IMR-90 (cell line): ENCODE results near the gene LENG9. TPM values are rescaled to one million over a fixed set of nuclear protein-coding genes. Genes with fewer than 3 reads are reported as not detected.

Experiments
- ATAC-seq: fragments of 200-7000 bp; cut with Tn5 transposase; 2 replicates; pipeline ENCODE4 v1.9.1; 2020; ENCODE audit warnings: low read depth, mild to moderate bottlenecking, moderate library complexity
- BruUV-seq: library from RNA; stranded (reverse); fragments of 400-500 nt; replicated peaks from 2 replicates; lab custom pipeline; 2021; lab: Mats Ljungman, UMichigan
- CTCF ChIA-PET: fragments of 300-600 bp; formaldehyde crosslinking; extraction: SDS; loops from one replicate; lab custom pipeline; 2021; ENCODE audit warnings: antibody characterized with exemption; lab: Yijun Ruan, JAX
- POLR2A ChIA-PET: fragments of 300-600 bp; sonication (Branson Sonifier 250); formaldehyde crosslinking; loops from one replicate; lab custom pipeline; 2022; ENCODE audit warnings: antibody characterized with exemption; ENCODE audit not compliant: unreplicated experiment; lab: Charles Lee
- DNase-seq: peaks from one replicate; pipeline ENCODE4 v3.0.0; 2013
- H2AFZ ChIP-seq: replicated peaks from 2 replicates; pipeline ENCODE3; 2013; ENCODE audit warnings: low read length, mild to moderate bottlenecking; ENCODE audit not compliant: poor library complexity
- H2AK5ac ChIP-seq: 2 replicates; pipeline ENCODE4 v1.6.1; 2013; ENCODE audit warnings: low read depth, low read length, inconsistent platforms
- H2AK9ac ChIP-seq: replicated peaks from 2 replicates; pipeline ENCODE3; 2013; ENCODE audit warnings: mild to moderate bottlenecking, low read depth, low read length, moderate library complexity; ENCODE audit not compliant: poor library complexity
- H2BK120ac ChIP-seq: 2 replicates; pipeline ENCODE4 v1.6.1; 2013; ENCODE audit warnings: low read depth, low read length, inconsistent platforms
- H2BK15ac ChIP-seq: 3 replicates; pipeline ENCODE4 v1.6.1; 2013; ENCODE audit warnings: low read depth, low read length, inconsistent platforms
- H2BK20ac ChIP-seq: 2 replicates; pipeline ENCODE4 v1.6.1; 2013; ENCODE audit warnings: low read depth, mild to moderate bottlenecking, inconsistent platforms, low read length, moderate library complexity
- H2BK5ac ChIP-seq: 2 replicates; pipeline ENCODE4 v1.6.1; 2013; ENCODE audit warnings: mild to moderate bottlenecking, low read depth, low read length, inconsistent platforms; ENCODE audit not compliant: poor library complexity, severe bottlenecking
- H3K14ac ChIP-seq: replicated peaks from 2 replicates; pipeline ENCODE4 v1.6.1; 2013; ENCODE audit warnings: low read depth, low read length, inconsistent platforms
- H3K18ac ChIP-seq: 2 replicates; pipeline ENCODE4 v1.6.1; 2013; ENCODE audit warnings: low read depth, low read length, control low read depth
- H3K23ac ChIP-seq: 2 replicates; pipeline ENCODE4 v1.6.1; 2013; ENCODE audit warnings: low read depth, low read length, inconsistent platforms
- H3K27ac ChIP-seq: 2 replicates; pipeline ENCODE4 v1.5.1; 2013; ENCODE audit warnings: mild to moderate bottlenecking, control low read depth, low read length; ENCODE audit not compliant: insufficient read depth
- H3K27me3 ChIP-seq: 2 replicates; pipeline ENCODE4 v1.6.1; 2013; ENCODE audit warnings: low read length; ENCODE audit not compliant: control insufficient read depth, insufficient read depth
- H3K36me3 ChIP-seq: 2 replicates; pipeline ENCODE4 v1.6.1; 2013; ENCODE audit warnings: low read length, mixed read lengths; ENCODE audit not compliant: control insufficient read depth, insufficient read depth
- H3K4ac ChIP-seq: 2 replicates; pipeline ENCODE4 v1.6.1; 2013; ENCODE audit warnings: low read depth, low read length, inconsistent platforms
- H3K4me1 ChIP-seq: 2 replicates; pipeline ENCODE4 v1.6.1; 2013; ENCODE audit warnings: low read length, mixed read lengths; ENCODE audit not compliant: control insufficient read depth, insufficient read depth
- H3K4me2 ChIP-seq: 2 replicates; pipeline ENCODE4 v1.6.1; 2013; ENCODE audit warnings: low read depth, mild to moderate bottlenecking, control low read depth, low read length, moderate library complexity
- H3K4me3 ChIP-seq: 2 replicates; pipeline ENCODE4 v1.5.1; 2013; ENCODE audit warnings: low read depth, mild to moderate bottlenecking, control low read depth, low read length, moderate library complexity; ENCODE audit not compliant: insufficient read depth
- H3K56ac ChIP-seq: 2 replicates; pipeline ENCODE4 v1.6.1; 2013; ENCODE audit warnings: low read length, inconsistent platforms; ENCODE audit not compliant: insufficient read depth; ENCODE audit errors: extremely low read depth
- H3K79me1 ChIP-seq, 2 experiments: 2 replicates each; pipeline ENCODE4 v1.6.1; 2013; ENCODE audit warnings: low read length in 2 of 2, inconsistent platforms in 1 of 2, low read depth in 1 of 2
- H3K9ac ChIP-seq: 2 replicates; pipeline ENCODE4 v1.6.1; 2013; ENCODE audit warnings: low read depth, low read length, control low read depth
- H3K9me1 ChIP-seq: 2 replicates; pipeline ENCODE4 v1.6.1; 2013; ENCODE audit warnings: low read length, inconsistent platforms; ENCODE audit not compliant: insufficient read depth
- H3K9me3 ChIP-seq: 2 replicates; pipeline ENCODE4 v1.6.1; 2013; ENCODE audit warnings: low read length; ENCODE audit not compliant: control insufficient read depth, insufficient read depth
- H4K20me1 ChIP-seq: 2 replicates; pipeline ENCODE4 v1.6.1; 2013; ENCODE audit warnings: low read length, inconsistent platforms; ENCODE audit not compliant: insufficient read depth
- H4K5ac ChIP-seq: 2 replicates; pipeline ENCODE4 v1.6.1; 2013; ENCODE audit warnings: mild to moderate bottlenecking, low read depth, low read length, control low read depth
- H4K8ac ChIP-seq, 2 experiments: 2 replicates each; pipeline ENCODE4 v1.6.1; 2013; ENCODE audit warnings: low read depth in 2 of 2, low read length in 2 of 2, control low read depth in 1 of 2, inconsistent platforms in 1 of 2
- H4K91ac ChIP-seq: 2 replicates; pipeline ENCODE4 v1.6.1; 2013; ENCODE audit warnings: low read depth, low read length, inconsistent platforms; ENCODE audit not compliant: insufficient read depth
- BHLHE40 ChIP-seq: fragments of 150-350 bp; IDR thresholded peaks from 2 replicates; pipeline ENCODE4 v1.6.1; 2016; ENCODE audit warnings: mild to moderate bottlenecking, low read depth, low read length
- CEBPB ChIP-seq: IDR thresholded peaks from 2 replicates; pipeline ENCODE4 v1.6.1; 2012; ENCODE audit warnings: low read depth, low read length, improper control_type of control experiment
- CTCF ChIP-seq: conservative IDR thresholded peaks from 2 replicates; pipeline ENCODE4 v1.5.1; 2012; ENCODE audit warnings: mild to moderate bottlenecking, low read depth, low read length, improper control_type of control experiment
- ELK1 ChIP-seq: fragments of 150-350 bp; IDR thresholded peaks from 2 replicates; pipeline ENCODE4 v1.6.1; 2016; ENCODE audit warnings: low read depth, mild to moderate bottlenecking, low read length, moderate library complexity, borderline replicate concordance
- MAFK ChIP-seq: IDR thresholded peaks from 2 replicates; pipeline ENCODE4 v1.6.1; 2012; ENCODE audit warnings: low read depth, low read length, improper control_type of control experiment
- MXI1 ChIP-seq: IDR thresholded peaks from 2 replicates; pipeline ENCODE4 v1.6.1; 2012; ENCODE audit warnings: low read depth, mild to moderate bottlenecking, low read length, moderate library complexity, borderline replicate concordance
- POLR2A ChIP-seq: IDR thresholded peaks from 2 replicates; pipeline ENCODE4 v1.6.1; 2012; ENCODE audit warnings: mild to moderate bottlenecking, low read depth, low read length
- RAD21 ChIP-seq: IDR thresholded peaks from 2 replicates; pipeline ENCODE4 v1.6.1; 2012; ENCODE audit warnings: low read length, improper control_type of control experiment
- RCOR1 ChIP-seq: IDR thresholded peaks from 2 replicates; pipeline ENCODE4 v1.6.1; 2012; ENCODE audit warnings: mild to moderate bottlenecking, low read length, improper control_type of control experiment; ENCODE audit not compliant: insufficient replicate concordance
- SMC3 ChIP-seq: fragments of 150-350 bp; IDR thresholded peaks from 2 replicates; pipeline ENCODE4 v1.6.1; 2016; ENCODE audit warnings: low read depth, mild to moderate bottlenecking, antibody characterized with exemption, low read length, moderate library complexity
- USF2 ChIP-seq: fragments of 150-350 bp; IDR thresholded peaks from 2 replicates; pipeline ENCODE4 v1.6.1; 2017; ENCODE audit warnings: mild to moderate bottlenecking, antibody characterized with exemption, low read length, low read depth
- WGBS, 2 experiments: methylation state at CpG; one replicate each; pipeline versions ENCODE4 v1.1.5 to v1.1.7; 2013; ENCODE audit warnings: missing lambda C conversion rate in 2 of 2; ENCODE audit not compliant: insufficient read length in 1 of 2; ENCODE audit errors: extremely low coverage in 2 of 2; 5-methylcytosine and 5-hydroxymethylcytosine counted together
- dilution Hi-C: fragments of 300-500 bp; cut with HindIII; formaldehyde crosslinking; loops from one replicate; pipeline ENCODE4 v1.14.3; 2018; ENCODE audit warnings: low sequenced_read_pairs; ENCODE audit not compliant: unreplicated experiment
- in situ Hi-C: fragments of 300-500 bp; cut with MboI; formaldehyde crosslinking; loops from 3 replicates; pipeline ENCODE4 v1.14.3; 2019; ENCODE audit warnings: low sequenced_read_pairs, inconsistent platforms, mixed read lengths
- intact Hi-C: fragments of 100-400 bp; cut with micrococcal nuclease; formaldehyde crosslinking; loops from 2 replicates; pipeline ENCODE4 v1.10.0; 2022
- polyA plus RNA-seq, 3 experiments: library from polyadenylated mRNA; depleted of rRNA; stranded (reverse); fragments of >200 nt; gene quantifications; 2 replicates each; pipeline ENCODE4 v1.2.3, GENCODE V29; 2012; ENCODE audit warnings: low replicate concordance in 1 of 3
- total RNA-seq: library from RNA; depleted of rRNA; stranded (reverse); fragments of >200 nt; gene quantifications from 2 replicates; pipeline ENCODE4 v1.2.3, GENCODE V29; 2012

LENG9 gene
- total and polyA plus RNA-seq, 2 of the 4 experiments (the other 2 are of a cell fraction) = 0.94 to 1.1 TPM

GRCh38 chr19:54444737-54445136, 18.8 kb downstream of the LENG9 start:
- no peak for DNase-seq
- Histone ChIP-seq H3K27me3 (no peaks in the 10 kb centered on the region), H3K56ac (no peak overlapping the region), H3K79me1 (peaks cover 20 to 25% of the 10 kb centered on the region in 2 experiments), H3K9me3 (no peaks in the 10 kb centered on the region), H2BK20ac (no peak overlapping the region), H2AFZ (no peak overlapping the region), H2BK15ac (no peak overlapping the region), H3K9ac (no peak overlapping the region), H3K23ac (no peak overlapping the region), H4K20me1 (peaks cover 8% of the 10 kb centered on the region), H3K4me3 (no peak overlapping the region), H2BK5ac (no peak overlapping the region), H4K5ac (no peak overlapping the region), H3K27ac (no peak overlapping the region), H3K4me1 (no peaks in the 10 kb centered on the region), H3K9me1 (no peaks in the 10 kb centered on the region), H2BK120ac (no peak overlapping the region), H3K4ac (no peak overlapping the region), H2AK9ac (no peak overlapping the region), H2AK5ac (no peak overlapping the region), H4K8ac (no peak overlapping the region), H3K4me2 (no peak overlapping the region), H3K14ac (no peak overlapping the region), H4K91ac (no peak overlapping the region), H3K36me3 (peaks cover 11% of the 10 kb centered on the region), H3K18ac (no peak overlapping the region)
- ChIA-PET POLR2A (no interaction called here), CTCF (no interaction called here)
- WGBS, 2 experiments = 100% methylated on average over 2 of the region's 7 CpGs; no CpG with 5 or more reads in 1 of the 2 experiments
- TF ChIP-seq POLR2A (no peak), MXI1 (no peak), RAD21 (no peak), MAFK (no peak), BHLHE40 (no peak), CEBPB (no peak), RCOR1 (no peak), USF2 (no peak), CTCF (no peak), SMC3 (no peak), ELK1 (no peak)
- in situ Hi-C loops = no loop called here
- dilution Hi-C loops = no loop called here
- ATAC-seq = no peak
- intact Hi-C loops = no loop called here
- no TSS peak for BruUV-seq
